ENCODE results near the gene CPNE1.

GRCh38 chr20:35650632-35651031 is 14.1 kb downstream of the CPNE1 start:
- TF ChIP-seq CTCF (IDR thresholded peaks at IDR 0.05 in 4 of 5, conservative IDR thresholded peaks at IDR 0.05 in 1 of 5) (no peak), POLR2A (IDR thresholded peaks at IDR 0.05) (no peak)
